C4-2B (cell line): ENCODE measurements around the gene SPATA7.

Experiments
- CTCF ChIP-seq: fragments of 450-650 bp; conservative IDR thresholded peaks from 2 replicates; pipeline ENCODE4 v1.5.1; 2017; ENCODE audit warnings: mild to moderate bottlenecking
- ZFX ChIP-seq: fragments of 450-650 bp; IDR thresholded peaks from 2 replicates; pipeline ENCODE4 v1.6.1; 2017

DNA sequence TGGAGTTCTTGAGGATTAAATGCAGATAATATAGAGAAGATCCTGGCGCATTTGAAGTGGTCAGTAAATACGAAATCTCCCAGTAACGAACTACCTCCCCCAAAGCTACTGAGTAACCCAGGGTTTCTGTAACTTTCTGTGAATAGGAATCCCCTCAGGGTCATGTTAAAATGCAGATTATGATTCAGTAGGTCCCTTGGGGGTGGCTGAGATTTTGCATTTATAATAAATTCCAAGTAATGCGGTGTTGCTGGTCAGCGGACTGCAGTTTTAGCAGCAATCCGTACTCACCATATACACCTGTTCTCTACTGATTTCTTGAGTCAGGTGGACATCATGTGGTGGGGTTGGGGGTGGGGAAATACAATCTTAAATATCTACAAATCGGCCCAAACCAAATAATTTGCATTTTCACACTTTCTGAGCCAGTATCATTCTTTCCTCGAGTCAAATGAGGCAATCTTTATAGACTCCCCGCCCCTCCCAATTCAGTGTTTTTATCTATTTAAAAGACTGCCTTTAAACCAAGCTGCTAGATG lies 868 bp downstream of the SPATA7 start:
- no peak for TF ChIP-seq CTCF
- no peak for TF ChIP-seq ZFX
